Glomerular endothelial cell (primary cell): ENCODE results near the gene HOXB4. TPM values are rescaled to one million over a fixed set of nuclear protein-coding genes. Genes with fewer than 3 reads are reported as not detected.

ENCODE experiments used
- DNase-seq: peaks from one replicate; pipeline ENCODE4 v3.0.0-alpha.2; 2011; ENCODE audit warnings: low read depth, low spot score; ENCODE audit errors: extremely low read depth
- total RNA-seq: library from RNA; depleted of rRNA; stranded (reverse); fragments of >200 nt; gene quantifications from 2 replicates; pipeline ENCODE4 v1.2.3, GENCODE V29; 2015

The HOXB4 gene
- total RNA-seq, 1 donor from 2014 or later = 10.3 TPM

DNA sequence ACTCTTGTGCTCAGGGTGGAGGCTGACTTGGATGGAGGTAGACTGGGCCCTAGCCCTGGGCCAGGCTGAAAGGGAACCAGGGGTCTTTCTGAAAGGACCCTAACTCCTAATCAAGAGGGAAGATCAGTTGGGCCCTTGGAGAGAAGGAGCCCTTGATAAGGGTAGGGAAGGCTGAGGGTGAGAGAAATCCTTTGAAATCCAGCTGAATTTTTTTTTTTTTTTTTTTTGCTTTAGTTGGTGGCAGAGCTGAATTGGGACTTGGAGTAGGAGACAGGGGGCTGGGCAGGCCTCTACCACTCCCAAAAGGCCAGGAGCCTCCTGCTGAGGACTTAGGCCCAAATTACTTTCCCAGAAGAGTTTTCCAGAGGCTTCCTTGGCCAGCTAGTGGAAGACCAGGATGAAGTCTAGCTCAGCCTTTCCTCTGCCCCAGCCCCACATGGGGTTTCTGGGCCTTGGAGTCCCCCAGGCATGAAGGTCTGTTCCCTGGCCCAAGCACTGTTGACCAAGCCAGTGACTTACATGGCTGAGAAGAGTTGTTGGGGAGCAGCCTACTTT, 12.5 kb upstream of the HOXB4 start:
- DNase-seq = no peak

DNA sequence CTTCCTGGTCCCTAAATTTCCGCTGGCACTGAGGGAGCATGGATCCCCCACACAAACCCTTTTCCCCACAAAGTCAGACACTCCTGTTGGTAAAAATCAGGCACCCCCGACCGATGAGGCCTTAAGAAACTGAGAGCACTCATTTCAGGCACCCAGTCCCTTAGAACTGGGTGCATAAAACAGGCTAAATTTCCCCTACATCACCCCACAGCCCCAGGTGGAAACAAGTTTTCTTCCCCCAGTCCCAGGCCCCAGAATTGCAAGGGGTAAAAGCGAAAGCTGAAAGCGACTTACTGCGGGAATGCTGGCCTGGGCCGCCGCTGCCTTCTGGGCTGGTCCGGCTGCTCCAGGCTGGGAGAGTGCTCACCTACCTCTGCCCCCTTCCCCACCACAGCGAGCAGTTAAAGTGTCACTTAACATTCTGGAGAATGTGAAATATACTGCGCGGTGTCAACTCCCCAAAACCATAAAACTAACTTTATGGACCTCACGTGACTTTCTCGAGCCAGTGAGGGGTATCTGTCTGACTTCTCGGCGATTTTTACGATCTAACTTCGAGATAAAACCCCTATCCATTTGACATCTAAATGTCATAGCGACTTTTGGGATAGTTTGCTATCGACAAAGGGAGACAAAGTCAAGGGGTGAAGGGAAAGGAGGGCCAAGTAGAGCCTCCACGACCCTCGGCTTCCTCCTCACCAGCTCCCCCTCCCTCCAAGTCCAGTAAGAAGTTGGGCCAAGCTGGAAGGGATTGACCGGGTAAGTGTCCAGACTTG, 11.9 kb upstream of the HOXB4 start, which contains the start of gene HOXB3:
Gene HOXB3, minus strand, starts transcription at position 411 of the 776 bp plus-strand sequence. CDS start 37,767 bp downstream, outside the sequence.
- DNase-seq = no peak

DNA sequence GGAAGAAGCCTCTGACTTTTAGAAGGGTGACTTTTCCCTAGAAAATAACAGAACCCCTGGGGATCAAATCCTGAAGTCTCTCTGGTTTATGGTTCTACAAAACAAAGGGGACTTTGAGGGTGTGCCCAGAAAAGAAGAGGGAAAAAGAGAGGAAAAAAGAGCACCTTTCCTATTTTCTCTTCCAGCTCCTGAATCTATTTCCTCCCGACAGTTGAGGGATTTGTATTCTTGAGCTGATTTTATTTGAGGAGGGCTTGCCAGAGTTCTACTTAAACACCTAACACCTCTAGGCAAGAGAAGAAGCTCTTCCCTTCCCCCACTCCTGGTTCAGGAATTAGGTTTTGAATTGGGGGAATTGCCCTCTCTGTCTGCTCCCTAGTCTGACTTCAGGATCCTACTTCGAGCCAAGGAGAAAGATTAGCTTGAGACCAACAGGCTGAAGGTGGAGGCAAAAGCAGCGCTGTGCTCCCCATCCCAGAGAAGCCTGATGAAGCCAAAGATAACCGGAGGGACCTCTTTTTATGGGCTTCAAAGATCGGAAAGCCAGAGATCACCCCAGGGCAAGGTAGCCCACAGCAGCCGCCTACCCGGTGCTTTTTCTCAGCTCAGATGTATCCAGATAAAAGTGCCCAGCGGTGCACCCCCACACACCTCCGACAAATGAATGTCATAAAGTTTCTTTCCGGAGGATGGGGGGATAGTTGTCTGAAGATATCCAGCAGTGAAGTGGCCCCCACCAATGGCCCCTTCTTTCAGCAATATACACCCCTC, 11.1 kb upstream of the HOXB4 start:
- no peak for DNase-seq

GRCh38 chr17:48588528-48588927, 10.4 kb upstream of the HOXB4 start:
- DNase-seq = no peak

GRCh38 chr17:48588074-48588415, 9.9 kb upstream of the HOXB4 start:
- DNase-seq = no peak

DNA sequence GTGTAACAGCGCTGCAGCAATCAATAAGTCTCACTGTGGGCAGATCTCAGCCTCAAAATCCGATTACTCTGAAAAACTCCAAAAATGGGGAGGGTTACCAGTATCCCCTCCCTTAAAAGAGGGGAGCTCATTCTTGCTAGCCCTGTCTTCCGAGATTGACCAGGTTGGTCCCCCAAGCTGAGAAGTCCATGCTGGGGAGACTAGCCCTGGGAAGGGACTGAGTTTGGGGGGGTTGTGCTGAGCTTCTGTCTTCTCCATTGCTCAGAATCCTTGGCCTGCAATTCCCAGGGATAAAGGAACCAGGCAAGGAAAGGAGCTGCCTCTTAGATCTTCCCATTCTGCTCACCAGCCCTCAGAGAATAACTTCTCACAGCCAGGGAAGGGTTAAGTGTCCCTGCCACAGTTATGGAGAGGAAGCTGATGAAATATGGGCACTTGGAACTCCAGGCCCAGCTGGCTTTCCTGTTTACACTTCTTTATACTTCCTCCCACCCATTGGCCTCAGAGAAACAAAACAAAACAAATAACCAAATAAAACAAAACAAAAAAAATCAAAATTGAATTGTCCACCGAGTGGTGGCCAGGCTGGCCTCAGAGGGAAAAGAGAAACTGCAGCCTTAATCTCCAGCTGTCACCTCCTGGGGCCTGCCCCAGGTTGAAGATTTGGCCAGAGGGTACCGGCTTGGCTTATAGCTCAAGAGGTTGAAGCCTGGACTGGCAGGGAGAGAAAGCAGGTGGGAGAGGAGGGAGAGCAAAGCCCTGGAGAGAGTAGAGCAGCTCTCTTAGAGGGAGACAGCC, 9.3 kb upstream of the HOXB4 start:
- DNase-seq = no peak

DNA sequence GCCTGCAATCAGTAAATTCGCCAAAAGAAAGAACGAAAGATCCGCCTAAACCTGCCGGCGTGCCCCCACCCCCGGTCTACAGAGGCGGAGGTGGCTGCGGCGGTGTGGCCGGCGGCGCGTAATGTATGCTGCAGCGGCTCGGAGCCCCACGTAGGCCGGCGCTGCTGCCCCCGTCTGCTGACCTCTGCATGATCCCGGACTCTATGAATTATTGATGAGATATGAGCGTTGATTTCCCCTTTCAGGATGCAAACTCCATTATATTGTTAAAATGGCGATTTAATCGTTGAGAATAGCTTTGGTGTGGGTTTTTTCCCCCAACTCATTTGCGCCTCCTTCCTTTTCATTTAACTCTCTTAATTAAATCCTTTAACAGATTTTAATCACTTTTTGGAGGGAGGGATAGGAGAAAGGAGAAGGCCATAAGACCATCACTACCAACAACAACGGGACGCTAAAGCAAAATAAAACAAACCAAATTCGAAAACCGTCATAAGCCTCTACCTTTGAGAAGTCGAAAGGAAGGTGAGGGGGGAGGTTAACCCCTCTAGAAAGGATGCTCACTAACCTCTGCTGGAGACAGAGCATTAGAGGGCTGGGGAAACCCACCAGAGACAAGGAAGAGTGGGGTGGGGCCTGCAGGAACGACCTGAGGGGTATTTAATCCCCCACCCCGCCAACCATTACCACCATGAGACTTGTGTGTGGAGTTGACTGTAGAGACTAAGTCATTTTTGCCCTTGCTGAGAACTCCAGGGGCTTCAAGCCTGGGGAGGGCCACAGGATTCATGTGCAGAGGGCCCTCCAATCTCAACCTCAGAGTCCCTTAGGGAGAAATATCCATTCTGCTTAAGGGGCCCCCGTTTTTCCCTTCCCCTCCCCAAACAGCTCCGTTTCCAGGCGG, 8.5 kb upstream of the HOXB4 start:
- no peak for DNase-seq

DNA sequence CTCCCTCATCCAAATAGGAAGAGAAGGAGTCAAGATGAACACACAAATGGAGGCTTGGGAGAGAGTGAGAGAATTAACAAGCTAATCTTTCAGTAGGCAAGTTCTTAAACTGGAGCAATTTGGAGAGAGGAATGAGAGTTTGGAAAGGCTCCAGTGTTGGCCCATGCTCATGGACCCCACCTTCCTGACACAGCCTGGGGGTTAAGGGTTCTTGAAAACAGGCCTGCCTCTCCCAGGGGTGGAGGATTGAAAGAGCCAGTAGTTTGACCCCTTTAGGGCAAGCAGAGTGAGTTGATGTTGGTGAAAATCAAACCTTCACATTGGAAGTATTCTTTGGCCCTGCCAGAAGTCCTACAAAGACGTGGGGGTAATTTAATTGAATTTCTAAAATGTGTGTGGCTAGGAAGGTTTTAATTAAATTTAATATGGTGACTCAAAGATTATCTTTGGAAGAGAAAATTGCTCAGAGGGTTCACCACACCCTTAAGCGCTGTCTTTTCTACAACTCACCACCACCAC, 6.1 kb upstream of the HOXB4 start:
- DNase-seq = no peak

DNA sequence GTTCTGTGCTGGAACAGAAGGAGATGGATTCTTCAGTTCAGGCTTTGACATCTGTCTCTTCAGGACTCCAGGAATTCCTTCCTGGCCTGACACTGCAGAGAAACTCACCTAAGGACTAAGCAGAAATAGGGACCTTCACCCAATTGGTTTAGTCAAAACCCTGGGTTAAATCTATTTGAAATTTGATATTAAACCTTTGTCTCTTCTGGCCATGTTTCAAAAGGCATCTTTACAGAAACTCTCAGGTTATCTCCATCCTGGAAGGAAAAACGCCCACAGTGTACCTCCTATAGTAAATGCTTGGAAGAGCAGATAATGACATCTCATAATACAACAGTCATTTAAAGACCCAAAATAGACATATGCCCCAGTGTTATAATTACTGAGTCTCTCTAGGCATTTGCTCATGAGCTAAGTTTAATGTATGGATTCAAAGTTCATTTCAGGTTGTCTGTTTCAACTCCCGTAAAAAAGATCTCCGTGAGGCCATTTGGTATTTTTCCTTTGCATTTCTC, 5.6 kb upstream of the HOXB4 start:
- DNase-seq = no peak

DNA sequence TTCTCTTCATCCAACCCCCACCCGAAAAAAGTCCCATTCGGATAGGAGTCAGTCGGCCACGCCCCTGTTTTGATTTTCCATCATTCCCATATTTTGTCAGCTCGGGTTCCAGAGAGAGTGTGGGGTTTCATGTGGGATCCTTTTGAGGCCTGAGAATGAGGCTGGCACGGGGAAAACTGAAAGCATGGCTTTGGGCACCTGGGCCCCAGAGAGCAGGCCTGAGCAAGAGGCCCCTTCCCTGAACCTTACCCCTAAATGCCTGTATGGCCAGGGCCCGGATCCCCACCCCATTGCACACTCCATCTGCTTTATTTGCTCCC, 4.6 kb upstream of the HOXB4 start:
- no peak for DNase-seq

DNA sequence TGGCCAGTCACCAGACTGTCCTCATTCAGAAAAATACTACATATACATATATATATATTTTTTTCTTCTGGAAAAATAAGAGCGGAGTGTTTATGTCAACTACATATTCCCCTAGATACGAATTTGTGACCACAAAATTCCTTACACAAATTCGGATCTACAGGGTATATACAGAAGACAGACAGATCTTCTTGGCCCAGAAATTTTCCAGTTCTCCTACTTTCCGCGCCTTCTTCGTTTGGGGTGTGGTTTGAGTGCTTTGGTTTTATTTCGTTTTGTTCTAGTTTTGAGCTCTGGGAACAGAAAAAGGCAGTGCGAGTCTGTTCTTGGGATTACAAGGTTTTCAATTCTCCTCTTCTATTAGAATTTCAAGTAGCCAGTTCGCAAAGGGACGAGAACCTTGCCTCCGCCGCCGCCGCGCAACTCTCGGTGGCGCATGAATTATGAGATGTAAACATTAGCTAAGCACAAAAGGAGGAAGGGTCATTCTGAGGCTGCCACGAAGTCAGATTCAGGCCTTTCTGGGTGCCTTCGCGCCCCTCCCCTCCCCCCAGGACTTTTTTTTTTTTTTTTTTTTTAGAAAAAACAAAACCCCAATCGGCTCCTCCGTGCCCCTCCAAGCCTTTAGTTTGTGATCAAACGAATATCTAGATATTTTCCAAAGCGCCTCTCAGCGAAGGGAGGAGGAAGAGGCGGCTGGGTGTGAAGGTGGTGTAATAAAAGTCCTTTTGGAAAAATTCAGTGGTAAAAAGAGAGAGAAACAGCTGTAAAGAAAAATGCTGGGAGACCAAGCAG, 1.8 kb upstream of the HOXB4 start:
- DNase-seq = no peak

DNA sequence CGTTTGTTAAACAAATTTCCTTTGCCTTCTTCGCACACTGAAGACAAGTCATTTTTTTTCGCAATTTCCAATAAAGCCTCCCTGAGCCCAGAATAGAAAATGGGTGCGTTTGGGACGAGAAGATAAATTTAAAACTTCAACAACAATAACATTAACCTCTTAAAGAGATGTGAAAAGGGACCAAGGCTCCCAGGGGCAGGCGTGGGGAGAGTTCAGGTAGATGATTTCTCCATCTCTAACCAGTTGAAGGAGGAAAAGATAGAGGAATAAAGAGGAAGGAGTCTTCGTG, 1.3 kb upstream of the HOXB4 start:
- DNase-seq = no peak

DNA sequence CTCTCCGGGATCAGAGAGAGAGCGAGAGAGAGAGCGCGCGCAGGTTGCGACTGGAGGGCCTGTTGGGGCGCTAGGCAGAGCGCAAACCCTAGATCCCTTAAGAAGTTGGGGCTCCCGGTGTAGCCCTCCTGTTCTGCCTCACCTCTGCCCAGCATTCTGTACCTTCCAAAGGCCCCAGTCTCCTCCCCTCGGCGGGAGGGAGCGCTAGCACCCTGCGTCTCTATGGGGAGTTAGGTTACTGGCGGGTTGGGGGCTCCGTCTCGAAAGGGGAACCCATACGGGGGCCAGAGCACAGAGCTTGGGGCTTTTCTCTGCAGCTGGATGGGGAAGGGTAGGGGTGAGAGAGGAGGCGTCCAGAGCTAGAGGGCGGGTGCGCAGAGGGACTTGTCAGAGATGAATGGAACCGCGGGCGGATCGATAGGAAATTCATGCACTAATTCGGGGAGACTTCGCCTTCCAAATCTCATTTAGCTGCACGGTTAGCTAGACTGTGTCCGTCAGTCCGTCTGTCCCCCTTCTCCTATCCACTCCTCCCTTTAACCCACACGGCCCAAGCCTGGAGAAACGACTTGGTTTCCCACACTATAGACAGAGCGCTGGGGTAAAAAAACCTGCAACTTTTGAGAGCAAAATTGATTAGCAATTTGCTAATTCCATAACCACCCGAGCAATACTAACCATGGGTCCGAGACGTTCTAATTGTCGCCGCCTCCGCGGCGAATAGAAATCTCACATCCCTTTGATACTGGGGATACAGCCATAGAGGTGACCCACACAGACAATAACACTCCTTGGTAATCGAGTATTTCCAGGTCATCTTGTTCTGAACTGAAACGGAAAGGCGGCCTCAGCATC, 693 bp upstream of the HOXB4 start:
- no peak for DNase-seq

DNA sequence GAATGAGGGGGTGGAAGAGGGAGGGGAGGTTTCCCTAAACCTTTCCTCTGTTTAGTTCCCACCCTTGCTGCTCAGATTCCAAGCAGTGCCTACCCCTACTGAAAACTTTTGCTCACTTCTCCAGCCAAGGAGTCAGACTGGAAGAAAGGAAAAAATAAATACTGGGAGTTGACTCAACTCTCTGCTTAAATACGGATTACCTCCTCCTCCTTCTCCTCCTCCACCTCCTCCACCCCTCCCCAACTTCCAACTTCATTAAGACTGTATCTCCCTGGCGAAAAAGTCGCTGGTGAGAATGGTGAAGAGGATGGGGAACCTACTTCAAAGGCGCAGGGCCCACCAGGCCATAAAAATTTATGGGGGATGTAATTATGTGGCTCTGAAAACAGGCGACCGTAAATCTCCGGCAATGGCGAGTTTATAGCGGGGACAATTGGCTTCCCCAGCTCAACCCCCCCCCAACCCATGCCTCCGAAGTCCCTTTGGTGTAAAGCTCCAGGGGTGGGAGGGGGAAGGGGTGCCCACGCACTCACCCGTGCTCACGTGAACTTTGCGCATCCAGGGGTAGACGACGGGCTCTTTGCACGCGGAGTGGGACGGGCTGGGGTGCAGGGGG, 712 bp downstream of the HOXB4 start:
- no peak for DNase-seq

DNA sequence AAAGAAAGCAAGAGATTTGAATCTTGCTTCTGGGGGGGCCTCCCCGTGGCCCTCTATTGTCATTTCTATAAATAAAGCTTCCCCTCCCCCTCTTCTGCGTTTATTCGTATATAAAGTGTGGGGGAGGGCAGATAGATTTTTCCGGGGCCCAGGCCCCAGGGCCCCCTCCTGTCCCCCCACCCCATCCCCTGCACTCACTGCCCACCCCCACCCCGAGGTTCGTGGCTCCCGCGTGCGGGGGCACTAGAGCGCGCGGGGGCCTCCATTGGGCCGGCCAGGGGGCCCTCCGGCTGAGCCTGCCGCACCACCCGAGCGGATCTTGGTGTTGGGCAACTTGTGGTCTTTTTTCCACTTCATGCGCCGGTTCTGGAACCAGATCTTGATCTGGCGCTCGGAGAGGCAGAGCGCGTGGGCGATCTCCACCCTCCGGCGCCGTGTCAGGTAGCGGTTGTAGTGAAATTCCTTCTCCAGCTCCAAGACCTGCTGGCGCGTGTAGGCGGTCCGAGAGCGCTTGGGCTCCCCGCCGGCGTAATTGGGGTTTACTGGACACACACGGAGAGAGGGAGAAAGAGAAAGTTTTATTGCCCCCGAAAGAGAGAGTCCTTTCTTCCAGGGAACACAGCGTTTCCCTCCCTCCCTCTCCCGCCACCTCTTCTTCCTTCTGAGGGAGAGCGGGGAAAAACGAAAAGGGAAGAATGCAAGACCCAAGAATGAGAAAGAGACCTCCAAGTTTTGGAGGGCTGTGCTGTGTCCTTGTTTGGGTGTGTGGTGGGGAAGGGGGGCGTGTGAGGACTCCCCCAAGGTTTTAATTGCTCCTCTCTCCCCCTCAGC, 1.5 kb downstream of the HOXB4 start:
- DNase-seq = no peak

GRCh38 chr17:48575673-48576478, 2.3 kb downstream of the HOXB4 start:
- no peak for DNase-seq
